ENCODE measurements around the gene GJA1.
"Not testable (repeated sequence)": the region's sequence is repeated elsewhere in the genome, so short reads cannot be mapped to it uniquely, and the experiment has no call there.

Gene GJA1

DNA sequence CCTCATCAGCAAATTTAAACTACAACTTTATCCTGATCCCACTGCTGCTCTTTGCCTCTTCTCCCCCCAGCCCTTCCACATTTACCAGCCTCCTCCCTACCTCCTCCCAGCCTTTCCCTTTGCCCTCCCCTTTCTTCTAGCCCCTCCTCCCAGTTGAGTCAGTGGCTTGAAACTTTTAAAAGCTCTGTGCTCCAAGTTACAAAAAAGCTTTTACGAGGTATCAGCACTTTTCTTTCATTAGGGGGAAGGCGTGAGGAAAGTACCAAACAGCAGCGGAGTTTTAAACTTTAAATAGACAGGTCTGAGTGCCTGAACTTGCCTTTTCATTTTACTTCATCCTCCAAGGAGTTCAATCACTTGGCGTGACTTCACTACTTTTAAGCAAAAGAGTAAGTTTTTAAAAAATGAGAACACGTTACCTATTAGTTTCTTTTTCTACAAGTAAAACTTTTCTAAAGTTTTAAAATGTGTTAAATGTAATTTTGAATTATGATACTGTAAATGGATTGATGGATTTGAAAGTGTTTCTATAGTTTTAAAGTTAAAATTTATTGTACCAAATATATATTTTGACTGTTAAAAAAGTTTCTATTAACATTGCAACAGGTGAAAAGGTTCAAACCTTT, at the start of gene GJA1:
Gene GJA1 (plus strand): TSS at position 203 of the 626 bp plus-strand sequence. CDS start 11,202 bp downstream, outside the sequence.
- DNase-seq: no peak

DNA sequence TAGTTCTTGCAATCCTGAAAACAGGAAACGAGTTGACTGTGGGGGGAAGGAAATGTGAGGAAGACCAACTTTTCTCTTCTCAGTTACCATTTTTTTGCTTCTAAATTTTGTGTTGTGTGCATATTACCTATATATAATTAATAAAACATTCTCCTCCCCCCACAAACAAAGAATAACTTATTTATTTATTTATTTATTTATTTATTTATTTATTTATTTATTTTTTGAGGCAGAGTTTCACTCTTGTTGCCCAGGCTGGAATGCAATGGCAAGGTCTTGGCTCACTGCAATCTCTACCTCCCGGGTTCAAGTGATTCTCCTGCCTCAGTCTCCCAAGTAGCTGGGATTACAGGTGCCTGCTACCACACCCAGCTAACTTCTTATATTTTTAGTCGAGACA, 48.9 kb upstream of the GJA1 start:
- not testable (repeated sequence) for DNase-seq

DNA sequence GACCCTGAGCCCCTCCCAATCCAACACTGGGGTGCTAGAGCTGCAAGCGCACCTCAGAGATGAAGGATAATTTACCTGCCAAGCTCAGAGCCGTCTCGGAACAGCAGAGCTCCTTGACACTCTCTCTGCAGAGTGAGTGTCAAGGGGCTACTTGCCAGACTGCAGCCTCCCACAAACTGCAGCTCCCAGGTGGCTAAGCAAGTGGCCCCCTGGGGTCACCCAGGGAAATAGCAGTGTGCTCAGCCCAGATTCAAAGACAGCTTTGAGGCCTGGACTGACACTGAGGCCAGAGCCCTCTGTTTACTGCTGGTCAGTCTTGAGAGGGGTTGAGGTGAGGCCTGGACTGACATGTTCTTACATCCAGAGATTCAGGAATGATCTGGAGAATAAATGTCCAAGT, 46.0 kb upstream of the GJA1 start:
- no peak for DNase-seq

DNA sequence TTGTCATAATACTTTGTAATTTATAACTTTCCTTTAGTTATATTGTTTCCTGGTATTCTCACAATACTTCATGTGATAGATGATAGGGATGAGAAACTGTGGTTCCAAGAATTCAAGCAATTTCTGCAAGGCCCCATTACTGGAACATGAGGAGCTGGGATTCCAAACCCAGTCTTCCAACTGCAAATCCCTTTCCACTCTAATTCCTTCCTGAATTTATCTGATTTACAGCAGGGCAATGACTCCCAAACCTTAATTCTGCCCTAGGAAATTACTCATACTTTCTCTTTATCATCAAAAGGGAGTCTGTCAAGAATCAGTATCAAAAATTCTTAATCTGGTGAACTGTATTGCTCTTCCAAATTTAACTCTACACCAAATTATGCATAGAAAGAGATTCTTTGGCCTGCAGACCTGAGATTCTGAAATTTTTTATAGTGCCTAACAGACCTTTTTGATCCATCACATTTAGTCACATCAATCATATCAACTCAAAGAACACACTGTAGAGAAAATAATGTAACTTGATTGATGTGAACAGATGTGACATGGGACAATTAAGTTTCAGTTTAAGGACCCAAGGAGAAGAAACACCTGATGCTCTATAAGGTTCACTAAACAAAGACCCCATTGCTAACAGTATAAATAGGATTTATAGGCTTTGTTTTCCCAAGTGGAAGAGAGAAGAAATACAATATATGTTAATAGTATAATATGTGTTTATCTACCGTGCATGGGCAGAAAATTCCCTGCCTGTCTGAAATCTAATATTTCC, 41.5 kb upstream of the GJA1 start:
- no peak for DNase-seq

DNA sequence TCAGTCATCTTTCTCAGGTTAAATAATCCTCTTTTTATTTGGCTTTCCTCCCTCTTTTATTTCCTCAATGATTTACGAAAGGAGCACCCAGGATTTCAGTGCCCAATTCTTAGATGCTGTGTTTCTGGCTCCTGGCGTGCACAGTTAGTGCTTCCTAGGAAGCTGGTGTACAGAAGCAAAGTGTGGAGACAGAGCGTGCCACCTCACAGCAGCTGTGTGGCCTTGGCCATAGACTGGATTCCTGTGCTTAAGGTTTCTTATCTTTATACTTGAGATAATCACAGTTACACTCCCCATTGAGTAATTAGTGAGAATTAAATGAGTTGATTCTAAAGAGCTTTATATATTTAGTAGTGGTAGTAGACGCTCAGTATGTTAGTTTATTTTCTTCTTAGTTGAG, 39.7 kb upstream of the GJA1 start:
- no peak for DNase-seq

DNA sequence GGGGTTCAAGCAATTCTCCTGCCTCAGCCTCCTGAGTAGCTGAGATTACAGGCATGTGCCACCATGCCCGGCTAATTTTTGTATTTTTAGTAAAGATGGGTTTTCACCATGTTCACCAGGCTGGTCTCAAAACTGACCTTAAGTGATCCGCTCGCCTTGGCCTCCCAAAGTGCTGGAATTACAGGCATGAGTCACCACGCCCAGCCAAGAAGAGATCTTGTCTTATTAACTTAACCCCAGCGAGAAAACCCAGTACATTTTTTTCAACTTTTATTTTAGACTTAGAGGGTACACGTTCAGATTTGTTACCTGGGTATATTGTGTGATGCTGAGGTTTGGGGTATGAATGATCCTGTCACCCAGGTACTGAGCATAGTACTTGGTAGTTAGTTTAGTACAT, 38.3 kb upstream of the GJA1 start:
- not testable (repeated sequence) for DNase-seq

DNA sequence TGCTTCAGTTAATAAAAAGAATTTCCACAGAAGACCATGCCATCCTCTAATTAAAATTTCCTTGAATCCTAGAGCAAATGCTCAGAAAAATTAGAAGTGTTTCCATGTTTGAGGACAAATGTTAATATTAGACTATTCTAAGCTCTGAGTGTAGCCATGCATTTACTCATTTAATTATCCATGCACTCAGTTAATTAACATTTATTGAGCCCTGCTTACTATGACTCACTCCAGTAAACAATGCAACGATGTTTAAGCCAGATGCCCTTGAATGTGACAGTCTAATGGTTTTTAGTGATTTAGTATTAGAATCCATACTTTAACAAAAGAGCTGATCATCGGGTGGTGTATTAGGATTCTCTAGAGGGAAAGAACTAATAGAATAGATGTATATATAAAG, 37.3 kb upstream of the GJA1 start:
- DNase-seq: no peak

DNA sequence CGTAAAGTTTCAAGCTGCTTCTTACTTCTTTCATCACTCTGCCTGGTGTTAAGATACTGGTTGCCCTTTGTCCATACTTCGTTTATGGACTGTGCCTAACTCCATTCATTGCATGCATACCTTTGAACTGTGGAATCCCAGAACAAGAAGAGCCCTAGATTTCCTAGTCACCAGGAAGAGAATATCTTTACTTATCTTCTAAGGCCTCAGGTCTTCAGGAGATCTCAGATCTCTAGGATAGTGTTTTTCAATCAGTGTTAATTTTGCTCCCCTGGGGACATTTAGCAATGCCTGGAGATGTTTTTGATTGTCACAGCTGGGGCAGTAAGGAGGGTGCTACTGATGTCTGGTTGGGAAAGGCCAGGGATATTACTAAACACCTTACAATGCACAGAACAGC, 35.5 kb upstream of the GJA1 start:
- DNase-seq: no peak

DNA sequence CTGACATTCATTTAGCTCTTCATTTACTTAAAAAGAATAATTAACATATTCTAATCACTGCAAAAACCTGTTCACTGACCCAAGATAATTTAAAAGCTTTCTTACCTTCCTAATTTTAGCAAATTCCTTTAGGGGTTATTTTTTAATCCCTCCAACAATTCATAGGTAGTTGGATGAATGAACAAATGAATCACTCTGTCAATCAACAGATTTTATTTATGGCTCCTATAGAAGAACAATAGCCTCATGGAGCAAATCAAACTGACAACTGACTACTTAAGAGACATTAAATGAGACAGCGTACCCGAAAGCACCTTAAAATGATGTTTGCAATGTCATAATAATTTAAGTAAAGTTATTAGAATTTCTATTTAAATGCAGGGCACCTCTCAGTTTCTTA, 31.5 kb upstream of the GJA1 start:
- DNase-seq: no peak

DNA sequence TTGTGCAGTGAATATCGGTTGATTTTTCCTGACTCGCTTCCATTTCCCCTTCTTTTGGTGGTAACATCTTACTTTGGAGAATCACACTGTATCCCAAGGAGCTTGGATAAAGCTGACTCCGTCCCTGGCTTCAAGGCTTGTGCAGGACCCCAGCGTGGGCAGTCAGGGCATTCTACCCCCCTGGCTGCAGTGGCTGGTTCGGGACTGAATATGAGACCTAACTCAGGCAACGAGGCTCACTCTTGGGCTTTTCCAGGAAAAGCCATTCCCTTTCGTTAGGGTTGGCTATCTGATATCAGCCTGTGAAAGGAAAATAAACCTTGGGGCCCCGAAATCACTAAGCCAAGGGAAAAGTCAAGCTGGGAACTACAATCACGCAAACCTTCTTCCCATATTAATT, 30.1 kb upstream of the GJA1 start:
- no peak for DNase-seq

DNA sequence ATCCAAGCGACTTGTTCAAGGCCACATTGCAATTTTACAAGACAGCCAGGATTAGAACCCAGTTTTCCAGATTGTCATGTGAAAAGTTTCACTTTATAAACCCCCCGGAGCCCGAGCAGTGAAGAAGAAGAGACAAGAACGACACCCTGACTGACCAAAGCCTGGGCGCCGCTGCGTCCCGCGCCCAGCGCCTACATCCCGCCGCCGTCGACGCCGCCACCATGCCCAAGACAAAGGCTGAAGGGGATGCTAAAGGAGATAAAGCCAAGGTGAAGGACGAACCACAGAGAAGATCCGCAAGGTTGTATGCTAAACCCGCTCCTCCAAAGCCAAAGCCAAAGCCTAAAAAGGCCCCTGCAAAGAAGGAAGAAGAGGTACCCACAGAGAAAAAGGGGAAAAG, 27.1 kb upstream of the GJA1 start:
- DNase-seq: no peak

DNA sequence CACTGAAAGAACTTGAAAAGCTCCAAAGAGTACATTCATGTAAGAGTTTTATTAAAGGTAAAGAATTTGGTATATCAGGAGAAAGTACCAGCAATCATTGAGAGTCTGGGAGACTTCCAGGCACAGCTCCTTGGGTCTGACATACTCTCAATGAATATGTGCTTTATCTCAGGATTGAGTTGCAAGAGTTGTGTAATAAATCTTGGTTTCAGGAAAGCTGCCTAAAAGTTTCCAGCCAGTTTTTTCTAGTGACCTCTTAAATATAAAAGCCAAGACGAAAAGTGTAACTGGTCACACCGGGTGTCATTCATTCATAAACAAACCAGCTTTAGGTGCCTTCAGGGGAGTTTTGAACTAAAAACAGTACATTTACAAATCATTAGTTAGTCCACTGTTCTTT, 21.6 kb upstream of the GJA1 start:
- no peak for DNase-seq

DNA sequence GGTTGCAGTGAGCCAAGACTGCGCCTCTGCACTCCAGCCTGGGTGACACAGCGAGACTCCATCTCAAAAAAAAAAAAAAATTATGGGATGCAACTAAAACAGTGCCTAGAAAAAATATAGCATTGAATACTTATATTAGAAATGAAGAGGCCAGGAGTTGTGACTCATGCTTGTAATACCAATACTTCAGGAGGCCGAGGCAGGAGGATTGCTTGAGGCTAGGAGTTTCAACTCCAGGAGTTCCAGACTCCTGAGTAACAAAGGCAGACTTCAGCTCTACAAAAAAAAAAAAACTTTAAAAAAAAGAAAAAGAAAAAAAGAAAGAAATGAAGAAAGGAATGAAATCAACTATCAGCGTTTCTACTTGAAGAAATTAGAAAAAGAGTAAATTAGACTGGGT, 17.1 kb upstream of the GJA1 start:
- DNase-seq: no peak

DNA sequence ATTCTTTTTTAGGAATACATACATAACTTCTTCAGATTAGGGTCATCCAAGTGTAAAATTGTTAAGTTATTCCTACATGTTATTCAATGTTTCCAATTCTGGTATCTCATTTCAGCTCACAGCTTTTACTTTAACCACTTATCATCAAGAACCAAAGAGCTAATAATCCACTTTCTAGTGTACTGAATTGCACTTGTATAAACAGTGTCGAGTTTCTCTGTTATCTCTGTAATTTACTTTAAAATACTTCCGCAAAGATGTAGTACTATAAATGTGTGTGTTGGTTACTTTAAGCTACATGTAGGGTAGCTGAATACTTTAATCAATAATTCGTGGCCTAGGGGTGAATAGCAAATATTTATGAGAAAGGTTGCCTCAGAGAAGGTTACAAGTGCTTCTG, 8.8 kb upstream of the GJA1 start:
- no peak for DNase-seq

DNA sequence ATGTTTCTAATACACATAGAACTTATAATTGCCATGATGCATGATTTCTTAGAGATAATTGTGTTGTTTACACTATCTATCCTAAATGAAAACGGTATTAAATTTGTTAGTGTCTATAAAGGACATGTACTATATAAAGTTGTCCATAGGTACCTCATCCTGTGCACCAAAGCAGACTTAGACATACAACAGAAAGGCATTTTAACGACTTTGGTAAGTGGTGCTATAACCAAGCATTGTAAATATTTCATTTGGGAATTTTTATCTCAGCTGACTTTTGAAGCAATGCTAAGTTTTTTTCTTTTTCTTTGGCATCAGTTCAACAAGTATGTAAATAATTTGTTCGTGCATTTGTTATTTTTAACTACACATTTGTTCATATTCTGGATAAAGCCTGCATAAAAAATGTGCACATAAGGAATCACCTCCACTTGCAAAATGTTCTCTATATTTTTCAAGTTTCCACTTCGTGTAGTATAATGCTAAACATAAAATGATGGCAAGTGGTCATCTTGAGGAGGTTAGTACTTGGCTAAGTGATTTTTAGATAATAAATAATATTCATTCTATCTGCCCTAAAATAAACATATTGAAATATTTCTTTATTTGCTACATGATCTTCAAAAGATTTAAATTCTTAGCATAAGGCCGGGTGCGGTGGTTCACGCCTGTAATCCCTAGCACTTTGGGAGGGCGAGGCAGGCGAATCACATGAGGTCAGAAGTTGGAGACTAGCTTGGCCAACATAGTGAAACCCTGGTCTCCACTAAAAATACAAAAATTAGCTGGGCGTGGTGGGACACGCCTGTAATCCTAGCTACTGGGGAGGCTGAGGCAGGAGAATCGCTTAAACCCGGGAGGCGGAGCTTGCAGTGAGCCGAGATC, 6.3 kb upstream of the GJA1 start:
- DNase-seq: no peak

DNA sequence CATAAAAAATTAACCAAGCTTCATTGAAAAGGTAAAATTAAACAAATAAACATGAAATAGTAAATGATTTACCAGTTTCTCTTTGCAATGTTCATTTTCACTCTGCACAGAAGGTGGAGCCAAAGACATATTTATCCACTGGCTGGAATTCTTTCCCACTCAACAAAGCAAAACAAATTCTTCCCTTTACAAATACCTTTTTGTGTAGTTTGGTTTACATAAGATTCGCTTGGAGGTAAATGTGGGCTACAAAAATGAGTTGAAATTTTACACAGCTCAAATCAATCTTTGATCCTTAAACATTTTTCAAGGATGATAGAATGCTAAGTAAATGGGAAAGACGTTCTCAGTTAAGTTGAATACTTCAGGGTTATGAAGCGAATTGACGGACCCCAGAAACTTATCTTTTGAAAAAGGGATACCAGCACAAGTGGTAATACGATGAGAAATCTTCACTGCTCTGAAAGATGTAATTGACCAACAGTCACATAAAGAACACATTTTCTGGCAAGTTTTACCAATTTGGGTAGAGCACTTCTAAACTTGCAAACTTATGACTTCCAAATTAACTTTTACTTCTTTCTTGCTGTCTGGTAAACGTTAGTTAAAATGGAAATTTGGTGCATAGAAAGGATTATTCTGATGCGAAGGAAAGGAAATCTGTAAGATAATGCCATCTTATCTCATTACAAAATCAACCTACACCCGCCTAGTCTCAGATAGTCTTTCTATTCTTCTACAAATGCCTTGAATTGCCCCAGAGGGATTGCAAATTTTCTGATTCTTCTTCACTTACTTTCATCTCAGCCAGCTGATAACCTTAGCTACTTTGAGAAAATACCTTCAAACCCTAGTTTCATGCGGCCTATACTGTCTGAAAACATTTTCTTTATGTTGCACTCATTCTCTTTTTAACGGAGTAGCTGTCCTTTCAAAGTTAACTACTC, 4.7 kb upstream of the GJA1 start:
- no peak for DNase-seq

DNA sequence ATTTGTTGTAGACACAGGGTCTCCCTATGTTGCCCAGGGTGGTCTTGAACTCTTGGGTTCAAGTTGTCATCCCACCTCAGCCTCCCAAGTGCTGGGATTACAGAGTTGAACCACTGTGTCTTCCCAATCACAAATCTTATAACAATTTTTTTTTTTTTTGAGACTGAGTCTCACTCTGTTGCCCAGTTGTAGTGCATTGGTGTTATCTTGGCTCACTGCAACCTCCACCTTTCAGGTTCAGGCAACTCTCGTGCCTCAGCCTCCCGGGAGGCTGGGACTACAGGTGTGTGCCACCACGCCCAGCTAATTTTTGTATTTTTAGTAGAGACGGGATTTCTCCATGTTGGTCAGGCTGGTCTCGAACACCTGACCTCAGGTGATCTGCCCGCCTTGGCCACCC, 3.7 kb upstream of the GJA1 start:
- DNase-seq: not testable (repeated sequence)

DNA sequence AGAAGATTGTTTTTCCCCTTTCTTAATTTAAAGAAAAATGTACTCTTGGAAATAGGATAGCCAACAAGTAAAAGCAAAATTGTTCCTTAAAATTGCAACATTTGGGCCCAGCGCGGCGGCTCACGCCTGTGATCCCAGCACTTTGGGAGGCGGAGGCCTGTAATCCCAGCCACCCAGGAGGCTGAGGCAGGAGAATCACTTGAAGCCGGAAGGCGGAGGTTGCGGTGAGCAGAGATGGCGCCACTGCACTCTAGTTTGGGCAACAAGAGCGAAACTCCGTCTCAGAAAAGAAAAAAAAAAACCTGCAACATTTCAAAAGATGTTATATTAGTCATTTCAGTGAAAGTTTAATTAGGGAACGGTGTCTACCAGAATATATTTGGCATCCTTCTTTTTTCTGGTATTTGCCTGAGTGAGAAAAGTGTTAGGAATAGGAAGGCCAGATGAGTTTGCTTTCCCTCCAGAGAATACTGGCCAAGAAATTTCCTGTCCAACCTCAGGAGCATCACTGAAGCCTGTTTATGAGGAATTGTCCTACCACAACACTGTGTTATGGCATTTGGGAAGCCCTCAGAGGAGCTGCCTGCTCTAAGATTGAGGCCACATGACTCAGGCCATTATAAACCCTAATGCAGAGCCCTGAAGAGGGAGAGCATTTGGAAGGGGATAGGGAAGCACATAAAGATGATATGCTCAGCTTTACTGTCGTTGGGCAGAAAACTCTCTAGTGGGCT, 1.2 kb upstream of the GJA1 start:
- DNase-seq: no peak

DNA sequence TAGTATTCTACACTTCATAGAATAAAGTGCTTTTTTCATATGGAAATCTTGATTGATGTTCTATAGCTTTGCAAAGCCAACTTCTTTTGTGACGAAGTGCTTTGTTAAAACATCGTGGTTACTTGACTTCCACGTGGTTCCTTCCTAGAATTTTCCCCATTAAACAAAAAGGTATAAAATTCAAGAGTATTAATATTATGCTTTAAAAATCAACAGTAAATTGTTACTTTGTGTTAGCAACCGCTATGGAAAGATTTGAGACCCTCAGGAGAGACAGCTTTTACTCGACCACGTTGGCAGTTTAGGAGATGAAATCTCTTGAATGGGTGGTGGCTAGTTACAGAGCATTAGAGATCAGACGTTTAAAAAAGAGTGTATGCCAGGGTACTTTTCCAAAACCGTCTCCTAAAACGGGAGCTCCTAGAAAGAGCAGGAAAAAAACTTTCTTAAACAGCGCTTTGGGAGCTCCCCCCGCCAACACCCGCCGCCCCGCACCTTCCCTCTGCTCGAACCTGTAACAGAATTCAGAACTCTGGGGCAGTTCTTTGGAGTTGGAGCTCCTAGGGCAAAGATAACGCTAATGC, 920 bp downstream of the GJA1 start:
- DNase-seq: peak in 1 of 2 donors; percentile 2

DNA sequence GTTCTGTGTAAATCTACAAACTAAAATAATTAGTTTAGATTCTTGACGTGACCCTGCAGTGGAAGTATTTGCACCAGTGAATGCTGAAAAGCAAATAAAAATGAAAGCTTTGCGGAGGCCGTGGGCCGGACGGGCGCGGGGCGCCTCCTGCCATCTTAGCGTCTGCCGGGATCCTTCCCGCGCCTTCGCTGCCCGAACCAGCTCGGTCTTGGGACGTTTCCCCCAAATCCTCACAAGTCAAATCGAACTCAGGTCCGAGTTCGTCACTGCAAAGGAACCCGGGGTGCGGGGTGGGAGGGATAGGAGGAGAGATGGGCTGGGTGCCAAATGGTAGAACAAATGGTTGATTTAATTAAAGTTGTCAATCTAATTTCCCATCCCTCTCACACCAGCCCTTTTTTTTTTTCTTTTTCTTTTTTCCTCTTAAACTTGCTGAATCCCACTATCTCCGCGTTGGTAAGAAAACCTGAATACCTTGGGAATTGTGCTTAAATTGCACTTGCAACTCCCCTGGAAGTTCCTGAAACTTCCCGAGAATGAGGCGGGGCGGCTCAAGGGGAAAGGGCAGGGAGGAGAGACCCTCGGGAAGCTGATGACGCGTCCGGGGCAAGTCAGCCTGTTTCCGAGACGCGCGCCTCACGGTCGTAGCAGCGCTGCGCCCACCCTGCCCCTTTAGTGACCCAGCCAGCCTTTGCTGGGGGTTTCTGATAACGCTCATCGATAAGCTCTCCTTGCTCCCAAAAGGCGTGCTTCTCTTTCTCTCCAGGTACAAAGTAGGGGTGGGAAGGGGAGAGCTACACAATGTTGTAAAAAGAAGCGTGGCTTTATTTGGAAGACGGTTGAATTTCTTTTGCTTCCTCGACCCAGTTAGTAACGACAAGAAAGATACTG, 1.8 kb downstream of the GJA1 start:
- peak in 1 of 2 donors; percentile 1 for DNase-seq
